ENCODE measurements around the gene ELMOD1. TPM values are rescaled to one million over a fixed set of nuclear protein-coding genes. Genes with fewer than 3 reads are reported as not detected.

The ELMOD1 gene
- total RNA-seq, 1 donor from 2014 or later = not detected

DNA sequence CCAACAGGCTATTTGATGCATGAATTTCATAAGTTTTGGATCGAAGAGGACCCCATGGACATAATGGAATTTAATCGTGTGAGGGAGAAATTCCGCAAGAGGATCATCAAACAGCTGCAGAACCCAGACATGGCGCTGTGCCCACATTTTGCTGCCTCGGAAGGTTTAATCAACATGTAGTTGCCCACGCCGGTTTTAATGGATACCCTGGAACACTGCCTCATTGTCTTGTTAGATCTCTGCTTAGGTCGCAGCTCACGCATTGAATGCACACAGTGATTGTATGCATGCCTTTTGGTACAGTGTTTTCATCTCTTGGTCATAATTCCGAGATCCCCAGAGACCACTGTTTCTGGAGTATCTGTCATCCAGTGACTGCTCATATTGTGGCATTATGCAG lies 74.1 kb downstream of the ELMOD1 start:
- TF ChIP-seq, protein P1, sequence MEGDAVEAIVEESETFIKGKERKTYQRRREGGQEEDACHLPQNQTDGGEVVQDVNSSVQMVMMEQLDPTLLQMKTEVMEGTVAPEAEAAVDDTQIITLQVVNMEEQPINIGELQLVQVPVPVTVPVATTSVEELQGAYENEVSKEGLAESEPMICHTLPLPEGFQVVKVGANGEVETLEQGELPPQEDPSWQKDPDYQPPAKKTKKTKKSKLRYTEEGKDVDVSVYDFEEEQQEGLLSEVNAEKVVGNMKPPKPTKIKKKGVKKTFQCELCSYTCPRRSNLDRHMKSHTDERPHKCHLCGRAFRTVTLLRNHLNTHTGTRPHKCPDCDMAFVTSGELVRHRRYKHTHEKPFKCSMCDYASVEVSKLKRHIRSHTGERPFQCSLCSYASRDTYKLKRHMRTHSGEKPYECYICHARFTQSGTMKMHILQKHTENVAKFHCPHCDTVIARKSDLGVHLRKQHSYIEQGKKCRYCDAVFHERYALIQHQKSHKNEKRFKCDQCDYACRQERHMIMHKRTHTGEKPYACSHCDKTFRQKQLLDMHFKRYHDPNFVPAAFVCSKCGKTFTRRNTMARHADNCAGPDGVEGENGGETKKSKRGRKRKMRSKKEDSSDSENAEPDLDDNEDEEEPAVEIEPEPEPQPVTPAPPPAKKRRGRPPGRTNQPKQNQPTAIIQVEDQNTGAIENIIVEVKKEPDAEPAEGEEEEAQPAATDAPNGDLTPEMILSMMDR (IDR thresholded peaks at IDR 0.05) = no peak
- Histone ChIP-seq H3K9me3 (no peaks in the 10 kb centered on the region), H3K27me3 (no peaks in the 10 kb centered on the region), H3K4me3 (no peak overlapping the region), H3K27ac (no peak overlapping the region), H3K4me1 (no peaks in the 10 kb centered on the region), H3K36me3 (no peaks in the 10 kb centered on the region)
- no peak for DNase-seq (ENCODE audit: low spot score in 2 of 2)
- intact Hi-C loops (cut with DNase I) = no loop called here

DNA sequence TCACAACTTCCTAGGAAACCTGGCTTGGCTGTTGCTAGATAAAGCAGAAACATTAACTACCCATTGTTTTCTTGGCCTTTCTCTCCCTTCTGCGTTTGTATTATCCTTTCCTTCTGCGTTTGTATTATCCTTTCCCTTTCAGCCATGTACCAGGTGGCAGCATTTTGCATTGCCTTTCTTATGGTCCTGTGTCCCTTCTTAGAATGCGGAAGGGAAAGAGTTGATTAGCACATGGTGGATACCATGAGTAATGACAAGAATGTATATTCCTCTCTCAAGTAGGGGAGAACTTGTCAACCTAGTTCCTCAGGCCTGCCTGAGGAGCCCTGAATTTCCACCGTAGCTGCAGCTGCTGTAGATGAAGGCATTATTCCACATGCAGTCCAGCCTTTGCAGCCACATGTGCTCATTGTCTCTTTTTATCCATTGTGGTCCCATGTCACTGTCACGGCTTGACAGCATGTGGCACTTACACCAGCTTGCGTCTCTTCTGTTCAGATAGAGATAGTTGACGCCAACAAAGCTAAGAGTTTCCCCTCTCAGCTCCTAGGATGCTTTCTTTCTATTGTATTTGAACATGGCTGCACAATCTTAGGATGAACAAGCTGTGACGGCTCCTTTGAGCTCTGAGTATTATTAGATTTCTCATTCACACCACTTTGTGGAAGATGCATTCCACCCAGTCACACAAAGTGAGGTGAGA lies 76.1 kb downstream of the ELMOD1 start:
- Histone ChIP-seq H3K4me1 (no peaks in the 10 kb centered on the region), H3K27ac (no peak overlapping the region), H3K36me3 (no peaks in the 10 kb centered on the region), H3K4me3 (no peak overlapping the region), H3K27me3 (no peaks in the 10 kb centered on the region), H3K9me3 (no peaks in the 10 kb centered on the region)
- TF ChIP-seq, protein P1 (IDR thresholded peaks at IDR 0.05) = no peak
- intact Hi-C loops (cut with DNase I) = no loop called here
- no peak for DNase-seq (ENCODE audit: low spot score in 2 of 2)

DNA sequence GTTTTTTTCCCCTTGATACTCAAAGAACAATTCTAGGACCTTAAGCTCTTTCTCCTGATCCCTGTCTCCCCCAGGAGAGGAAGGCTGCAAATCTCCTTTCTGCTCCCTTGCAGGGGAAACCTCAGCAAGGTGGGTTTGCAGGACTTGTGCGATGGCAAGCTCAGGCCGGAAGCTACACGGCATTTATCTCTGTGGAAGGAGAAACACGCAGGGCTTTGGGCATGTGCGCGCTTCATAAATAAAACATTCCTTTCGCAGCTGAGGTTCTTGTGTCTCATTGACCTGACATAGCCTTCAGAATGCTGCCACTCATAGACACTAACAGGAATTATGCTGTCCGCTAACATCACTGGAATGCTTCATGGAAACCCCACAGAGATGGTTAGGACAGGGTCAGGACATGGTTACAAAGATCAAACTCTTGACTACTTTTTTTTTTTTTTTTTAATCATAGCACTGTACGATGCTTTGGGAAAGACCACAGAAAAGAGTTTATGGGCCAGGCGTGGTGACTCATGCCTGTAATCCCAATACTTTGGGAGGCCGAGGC lies 78.3 kb downstream of the ELMOD1 start:
- H3K4me3 ChIP-seq = no peak overlapping the region
- intact Hi-C loops (cut with DNase I) = no loop called here
- no peaks in the 10 kb centered on the region for H3K9me3 ChIP-seq
- DNase-seq (ENCODE audit: low spot score in 2 of 2) = no peak
- TF ChIP-seq, protein P1 (IDR thresholded peaks at IDR 0.05) = no peak
- no peaks in the 10 kb centered on the region for H3K4me1 ChIP-seq
- H3K36me3 ChIP-seq = no peaks in the 10 kb centered on the region
- H3K27me3 ChIP-seq = no peaks in the 10 kb centered on the region
- no peak overlapping the region for H3K27ac ChIP-seq

DNA sequence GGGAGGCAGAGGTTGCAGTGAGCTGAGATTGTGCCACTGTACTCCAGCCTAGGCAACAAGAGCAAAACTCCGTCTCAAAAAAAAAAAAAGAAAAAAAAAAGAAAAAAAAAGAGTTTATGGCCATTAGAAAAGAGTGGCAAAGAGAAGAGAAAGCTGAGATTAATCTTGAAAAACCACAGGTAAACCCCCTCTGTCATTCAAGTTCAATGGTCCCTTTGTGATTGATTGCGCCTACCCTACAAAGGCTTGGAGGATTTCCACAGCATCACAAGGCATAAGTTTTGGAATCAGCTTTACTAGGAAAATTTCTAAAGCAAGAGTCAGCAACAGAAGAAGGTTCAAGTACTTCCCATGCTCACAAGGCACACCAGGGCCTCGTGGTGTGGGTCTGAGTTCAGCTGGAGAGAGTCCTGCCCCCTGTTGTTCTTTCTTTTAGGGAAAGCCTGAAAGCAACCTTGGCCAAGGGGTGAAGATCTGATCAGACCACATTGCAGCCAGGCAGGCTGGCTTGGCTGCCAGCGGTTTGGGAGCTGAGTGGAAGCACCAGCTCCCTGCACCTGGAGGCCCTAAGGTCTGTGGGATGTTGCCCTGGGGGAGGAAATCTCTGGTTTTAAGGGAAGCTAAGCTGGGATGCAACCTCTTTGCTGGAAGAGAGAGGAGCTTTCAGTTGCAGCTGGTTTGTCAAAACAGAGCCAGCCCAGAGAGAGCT lies 79.1 kb downstream of the ELMOD1 start:
- H3K9me3 ChIP-seq = no peaks in the 10 kb centered on the region
- no peaks in the 10 kb centered on the region for H3K36me3 ChIP-seq
- no peak overlapping the region for H3K4me3 ChIP-seq
- TF ChIP-seq, protein P1 (IDR thresholded peaks at IDR 0.05) = no peak
- no peak for DNase-seq (ENCODE audit: low spot score in 2 of 2)
- H3K4me1 ChIP-seq = no peaks in the 10 kb centered on the region
- no peaks in the 10 kb centered on the region for H3K27me3 ChIP-seq
- no peak overlapping the region for H3K27ac ChIP-seq
- intact Hi-C loops (cut with DNase I) = no loop called here

DNA sequence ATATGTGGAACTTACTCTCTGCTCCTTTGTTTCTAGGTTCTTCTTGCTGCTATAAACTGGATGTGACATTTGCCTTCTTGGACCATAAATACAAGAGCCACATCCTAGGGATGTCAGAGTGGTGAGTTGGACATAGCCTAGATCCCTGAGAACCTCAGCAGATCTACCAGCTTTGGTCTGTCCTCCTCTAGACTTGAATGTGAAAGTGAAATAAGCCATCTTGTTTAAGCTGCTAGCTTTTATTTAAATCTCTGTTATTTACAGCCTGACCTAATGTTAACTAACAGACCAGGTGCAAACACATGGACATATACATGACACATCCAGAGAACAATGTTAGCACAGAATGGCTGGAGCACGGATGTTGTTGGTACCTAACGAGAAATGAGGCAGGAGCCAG lies 85.0 kb downstream of the ELMOD1 start:
- Histone ChIP-seq H3K27ac (no peak overlapping the region), H3K27me3 (no peaks in the 10 kb centered on the region), H3K9me3 (no peaks in the 10 kb centered on the region), H3K36me3 (no peaks in the 10 kb centered on the region), H3K4me1 (no peaks in the 10 kb centered on the region), H3K4me3 (no peak overlapping the region)
- no peak for DNase-seq (ENCODE audit: low spot score in 2 of 2)
- intact Hi-C loops (cut with DNase I) = no loop called here
- TF ChIP-seq, protein P1 (IDR thresholded peaks at IDR 0.05) = no peak
